RPMI7951 (cell line): Measurements from ENCODE around the gene DSCAML1. TPM values are rescaled to one million over a fixed set of nuclear protein-coding genes. Genes with fewer than 3 reads are reported as not detected.

Experiments used
- DNase-seq: peaks from one replicate; pipeline ENCODE4 v3.0.0-alpha.2; 2012; ENCODE audit warnings: low read depth
- total RNA-seq: library from RNA; depleted of rRNA; stranded (reverse); fragments of >200 nt; shearing (Covaris generic); gene quantifications from 2 replicates; pipeline ENCODE4 v1.2.3, GENCODE V29; 2014

Gene DSCAML1
- total RNA-seq, 1 experiment from 2014 or later, result not detected

- no peak for DNase-seq
Observed at GRCh38 chr11:117752071-117752470, 44.9 kb downstream of the DSCAML1 start.

- DNase-seq, result no peak
Observed at GRCh38 chr11:117750916-117751662, 45.9 kb downstream of the DSCAML1 start.

GRCh38 chr11:117750357-117750756 is 46.7 kb downstream of the DSCAML1 start:
- no peak for DNase-seq

- DNase-seq, result no peak
Observed at GRCh38 chr11:117749541-117749910, 47.5 kb downstream of the DSCAML1 start.

GRCh38 chr11:117748771-117749540 is 48.1 kb downstream of the DSCAML1 start:
- no peak for DNase-seq

GRCh38 chr11:117747892-117748291 is 49.1 kb downstream of the DSCAML1 start:
- no peak for DNase-seq

GRCh38 chr11:117745346-117745745 is 51.7 kb downstream of the DSCAML1 start:
- DNase-seq, result no peak

GRCh38 chr11:117744471-117745150 is 52.4 kb downstream of the DSCAML1 start:
- DNase-seq, result no peak

- DNase-seq, result peak; percentile 4
Observed at GRCh38 chr11:117743121-117743815, 53.7 kb downstream of the DSCAML1 start.

GRCh38 chr11:117738246-117738957 is 58.6 kb downstream of the DSCAML1 start:
- no peak for DNase-seq

- no peak for DNase-seq
Observed at GRCh38 chr11:117735350-117735977, 61.6 kb downstream of the DSCAML1 start.

- no peak for DNase-seq
Observed at GRCh38 chr11:117734601-117735024, 62.4 kb downstream of the DSCAML1 start.

- no peak for DNase-seq
Observed at GRCh38 chr11:117733316-117733715, 63.7 kb downstream of the DSCAML1 start.

GRCh38 chr11:117731722-117732290 is 65.2 kb downstream of the DSCAML1 start:
- no peak for DNase-seq

GRCh38 chr11:117730208-117730800 is 66.7 kb downstream of the DSCAML1 start:
- no peak for DNase-seq

- no peak for DNase-seq
Observed at GRCh38 chr11:117725048-117725734, 71.8 kb downstream of the DSCAML1 start.

- no peak for DNase-seq
Observed at GRCh38 chr11:117724621-117725020, 72.4 kb downstream of the DSCAML1 start.

GRCh38 chr11:117724104-117724503 is 72.9 kb downstream of the DSCAML1 start:
- no peak for DNase-seq

GRCh38 chr11:117723277-117724024 is 73.6 kb downstream of the DSCAML1 start:
- no peak for DNase-seq
